ENCODE results near the gene SLC25A1. TPM values are rescaled to one million over a fixed set of nuclear protein-coding genes. Genes with fewer than 3 reads are reported as not detected.

Gene SLC25A1
- total RNA-seq, 1 donor from 2014 or later, result 108 TPM

- DNase-seq (ENCODE audit: extremely low read depth, low read depth, low spot score), result no peak
Observed at GRCh38 chr22:19182472-19183157, 4.1 kb upstream of the SLC25A1 start.

- DNase-seq (ENCODE audit: extremely low read depth, low read depth, low spot score), result no peak
Observed at GRCh38 chr22:19181786-19182471, 3.4 kb upstream of the SLC25A1 start.

DNA sequence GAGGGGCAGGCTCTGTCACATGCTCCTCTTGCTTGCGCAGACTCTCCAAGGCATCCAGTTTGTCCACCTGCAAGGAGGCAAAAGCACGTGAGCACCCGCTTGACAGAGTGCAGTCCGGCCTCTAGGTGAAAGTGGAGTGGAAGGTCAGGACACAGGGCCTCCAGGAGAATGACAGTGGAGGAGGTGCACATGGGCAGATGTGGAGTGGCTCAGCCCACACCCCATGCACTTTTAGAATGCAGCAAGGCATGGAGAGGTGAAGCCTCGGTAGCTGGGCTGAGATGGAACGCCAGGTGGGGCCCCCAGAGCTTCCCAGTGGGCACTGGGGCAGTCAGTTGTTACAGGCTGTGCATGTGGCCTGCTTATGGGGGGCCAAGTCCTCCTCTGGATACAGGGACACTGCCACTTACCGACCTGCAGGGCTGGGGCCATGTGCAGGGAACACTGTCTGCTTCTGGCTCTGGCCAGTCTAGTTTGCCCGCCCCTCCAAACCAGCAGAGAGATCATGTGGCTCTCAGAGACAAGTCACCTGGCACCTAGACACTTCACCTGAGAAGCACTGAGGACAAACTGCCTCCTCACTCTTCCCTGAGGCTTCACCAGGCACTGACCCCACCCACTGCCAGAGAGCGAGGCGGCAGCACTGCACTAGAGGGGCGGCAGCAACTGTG lies 2.3 kb upstream of the SLC25A1 start:
- no peak for DNase-seq (ENCODE audit: extremely low read depth, low read depth, low spot score)

- no peak for DNase-seq (ENCODE audit: extremely low read depth, low read depth, low spot score)
Observed at GRCh38 chr22:19180234-19180633, 1.7 kb upstream of the SLC25A1 start.

DNA sequence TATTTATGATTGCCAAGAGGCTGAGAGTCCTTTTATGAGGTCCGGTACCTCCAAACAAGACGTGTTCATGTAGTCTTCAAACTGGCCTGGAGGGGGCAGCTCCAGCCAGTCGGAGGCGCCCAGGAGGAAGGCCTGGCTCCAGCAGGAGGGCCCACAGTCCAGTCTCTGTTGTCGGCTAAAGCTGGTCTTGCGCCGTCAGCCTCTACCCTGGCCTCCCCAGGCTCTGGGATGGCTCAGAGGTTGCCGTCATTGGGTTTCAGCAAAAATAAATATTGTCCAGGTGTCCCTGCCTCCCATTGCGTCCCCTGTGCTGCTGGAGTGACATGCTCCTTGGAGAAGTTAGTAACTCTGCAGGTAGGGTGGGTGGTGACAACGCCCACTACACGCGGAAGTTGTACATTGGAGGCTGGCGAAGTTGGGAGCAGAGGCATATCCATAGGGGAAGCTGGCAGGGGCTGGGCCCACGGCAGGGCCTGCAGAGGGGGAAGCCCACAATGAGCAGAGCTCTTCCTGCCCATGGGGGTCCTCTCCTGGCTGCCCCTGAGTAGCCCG lies 1.0 kb upstream of the SLC25A1 start:
- peak; percentile 33 for DNase-seq (ENCODE audit: extremely low read depth, low read depth, low spot score)

GRCh38 chr22:19178065-19178656 lies 375 bp downstream of the SLC25A1 start:
- no peak for DNase-seq (ENCODE audit: extremely low read depth, low read depth, low spot score)

- DNase-seq (ENCODE audit: extremely low read depth, low read depth, low spot score), result no peak
Observed at GRCh38 chr22:19177164-19178064, 1.1 kb downstream of the SLC25A1 start.

DNA sequence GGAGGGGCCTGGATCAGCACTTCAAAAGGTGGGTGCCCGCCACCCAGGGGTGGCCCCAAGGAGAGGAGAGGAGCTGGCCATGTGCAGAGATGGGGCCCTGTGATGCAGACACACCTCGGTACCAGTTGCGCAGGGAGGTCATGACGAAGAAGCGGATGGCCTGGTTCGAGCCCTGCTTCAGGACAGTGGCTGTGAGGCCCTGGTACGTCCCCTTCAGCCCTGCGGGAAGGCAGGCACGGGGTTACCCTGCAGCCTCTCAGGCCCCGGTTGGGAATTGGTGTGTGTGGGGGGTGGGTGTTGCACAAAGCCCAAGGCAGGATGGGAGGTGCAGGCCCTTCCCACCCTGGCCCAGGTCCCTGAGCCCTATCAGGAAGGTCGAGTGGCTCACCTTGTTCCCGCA lies 1.8 kb downstream of the SLC25A1 start:
- no peak for DNase-seq (ENCODE audit: extremely low read depth, low read depth, low spot score)

DNA sequence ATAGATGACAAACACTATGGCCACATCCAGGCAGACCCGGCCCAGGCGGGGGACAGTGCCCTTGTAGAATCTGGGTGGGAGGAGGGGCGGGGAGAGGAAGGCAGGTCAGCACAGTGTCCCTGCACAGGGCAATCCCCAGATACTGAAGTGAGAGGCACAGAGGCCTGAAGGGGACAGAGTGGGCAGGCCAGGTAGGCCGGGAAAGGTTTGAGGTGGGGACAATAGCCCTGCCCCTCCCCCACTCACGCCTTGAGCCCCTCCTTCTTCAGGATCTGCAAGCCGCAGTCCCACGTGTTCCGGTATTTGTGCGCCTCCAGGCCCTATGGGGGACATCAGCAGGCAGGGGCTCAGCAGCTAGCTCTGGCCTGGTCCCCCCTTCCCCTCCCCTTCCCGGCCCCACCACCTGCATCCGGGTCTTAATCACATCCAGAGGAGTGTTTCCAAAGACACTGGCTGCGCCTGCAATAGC lies 2.3 kb downstream of the SLC25A1 start:
- DNase-seq (ENCODE audit: extremely low read depth, low read depth, low spot score), result no peak

DNA sequence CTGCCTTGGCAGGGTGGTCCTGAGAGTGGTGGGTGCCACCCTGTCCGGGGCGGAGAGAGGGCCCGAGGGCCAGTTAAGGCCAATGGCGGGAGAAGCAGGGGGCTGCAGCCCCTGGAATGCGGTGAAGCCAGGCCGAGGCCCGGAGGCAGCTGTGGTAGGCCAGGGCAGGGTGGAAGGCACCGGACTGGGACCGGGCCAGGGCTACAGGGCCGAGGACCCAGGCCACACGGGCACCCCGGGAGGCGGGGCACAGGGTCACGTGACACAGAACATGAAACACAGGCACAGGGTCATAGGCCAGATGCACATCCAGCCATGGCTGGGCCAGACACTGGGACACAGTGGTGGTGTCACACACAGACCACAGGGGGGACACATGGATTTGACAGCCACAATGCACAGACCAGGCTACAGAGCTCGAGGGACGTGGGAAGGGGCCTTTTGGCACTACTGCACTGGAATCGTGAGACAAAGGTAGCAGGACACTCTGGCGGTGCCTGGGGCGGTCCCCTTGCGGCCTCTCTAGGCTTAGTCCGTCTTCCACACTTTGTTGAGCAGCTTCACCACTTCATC lies 2.8 kb downstream of the SLC25A1 start:
- no peak for DNase-seq (ENCODE audit: extremely low read depth, low read depth, low spot score)

GRCh38 chr22:19175026-19175601 lies 3.4 kb downstream of the SLC25A1 start:
- DNase-seq (ENCODE audit: extremely low read depth, low read depth, low spot score), result no peak

GRCh38 chr22:19174106-19175025 lies 4.2 kb downstream of the SLC25A1 start:
- no peak for DNase-seq (ENCODE audit: extremely low read depth, low read depth, low spot score)

GRCh38 chr22:19173047-19174035 lies 5.2 kb downstream of the SLC25A1 start:
- DNase-seq (ENCODE audit: extremely low read depth, low read depth, low spot score), result no peak

- no peak for DNase-seq (ENCODE audit: extremely low read depth, low read depth, low spot score)
Observed at GRCh38 chr22:19172213-19173046, 6.1 kb downstream of the SLC25A1 start.

- no peak for DNase-seq (ENCODE audit: extremely low read depth, low read depth, low spot score)
Observed at GRCh38 chr22:19169947-19170318, 8.6 kb downstream of the SLC25A1 start.
